IPS-NIHi7 (cell line): ENCODE data around the gene SLC26A8.
"Not testable (repeated sequence)": the region's sequence is repeated elsewhere in the genome, so short reads cannot be mapped to it uniquely, and the experiment has no call there.

Source experiments
- DNase-seq: peaks from one replicate; pipeline ENCODE4 v3.0.0; 2012; ENCODE audit warnings: mixed read lengths; ENCODE audit errors: extremely low spot score

Gene SLC26A8

DNA sequence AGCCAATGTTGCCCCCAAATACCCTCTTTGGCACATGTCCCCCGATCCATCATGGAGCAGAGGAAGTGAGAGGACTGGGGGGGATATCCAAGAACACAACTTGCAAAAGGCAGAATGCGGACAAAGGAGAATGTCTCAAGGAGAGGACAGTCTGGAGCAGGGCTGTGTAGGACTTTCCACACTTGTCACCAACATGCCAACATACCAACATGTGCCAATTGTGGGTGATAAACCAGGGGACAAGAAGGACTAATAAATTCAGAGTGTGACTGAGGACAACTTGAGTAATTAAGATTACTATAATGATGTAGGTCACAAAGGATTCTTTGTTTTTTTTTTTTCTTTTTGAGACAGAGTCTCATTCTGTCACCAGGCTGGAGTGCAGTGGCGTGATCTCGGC lies 8.8 kb downstream of the SLC26A8 start:
- no peak for DNase-seq

DNA sequence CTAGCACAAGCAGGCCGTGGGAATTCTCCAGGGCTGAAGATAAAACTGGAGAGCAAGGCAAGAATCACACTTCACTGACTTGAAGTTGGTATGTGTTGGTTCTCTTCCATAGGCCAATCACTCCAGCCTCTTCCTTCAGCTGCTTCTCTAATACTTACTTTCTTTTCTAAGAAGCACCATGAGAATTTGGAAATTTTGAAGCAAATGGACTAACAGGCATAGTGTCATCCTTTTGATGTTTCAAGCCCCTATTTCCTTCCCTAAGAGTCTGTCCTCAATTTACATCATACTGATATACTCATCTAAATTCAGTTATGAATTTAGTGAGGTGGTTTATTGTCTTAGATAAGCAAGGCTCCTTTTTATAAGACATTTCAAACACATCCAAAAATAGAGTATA lies 24.0 kb downstream of the SLC26A8 start:
- no peak for DNase-seq

GRCh38 chr6:35993150-35993549 lies 31.3 kb downstream of the SLC26A8 start:
- no peak for DNase-seq

DNA sequence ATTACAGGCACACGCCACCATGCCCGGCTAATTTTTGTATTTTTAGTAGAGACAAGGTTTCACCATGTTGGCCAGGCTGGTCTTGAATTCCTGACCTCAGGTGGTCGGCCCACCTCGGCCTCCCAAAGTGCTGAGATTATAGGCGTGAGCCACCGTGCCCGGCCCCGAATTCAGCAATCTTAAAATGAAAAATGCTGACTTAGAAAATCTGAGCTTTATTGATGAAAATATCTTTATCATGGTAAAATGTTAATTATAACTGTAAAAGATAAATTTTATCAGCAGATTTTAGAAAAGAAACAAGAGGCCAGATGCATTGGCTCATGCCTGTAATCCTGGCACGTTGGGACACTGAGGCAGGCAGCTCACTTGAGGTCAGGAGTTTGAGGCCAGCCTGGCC lies 36.4 kb downstream of the SLC26A8 start:
- not testable (repeated sequence) for DNase-seq

GRCh38 chr6:35984701-35985100 lies 39.7 kb downstream of the SLC26A8 start:
- no peak for DNase-seq

DNA sequence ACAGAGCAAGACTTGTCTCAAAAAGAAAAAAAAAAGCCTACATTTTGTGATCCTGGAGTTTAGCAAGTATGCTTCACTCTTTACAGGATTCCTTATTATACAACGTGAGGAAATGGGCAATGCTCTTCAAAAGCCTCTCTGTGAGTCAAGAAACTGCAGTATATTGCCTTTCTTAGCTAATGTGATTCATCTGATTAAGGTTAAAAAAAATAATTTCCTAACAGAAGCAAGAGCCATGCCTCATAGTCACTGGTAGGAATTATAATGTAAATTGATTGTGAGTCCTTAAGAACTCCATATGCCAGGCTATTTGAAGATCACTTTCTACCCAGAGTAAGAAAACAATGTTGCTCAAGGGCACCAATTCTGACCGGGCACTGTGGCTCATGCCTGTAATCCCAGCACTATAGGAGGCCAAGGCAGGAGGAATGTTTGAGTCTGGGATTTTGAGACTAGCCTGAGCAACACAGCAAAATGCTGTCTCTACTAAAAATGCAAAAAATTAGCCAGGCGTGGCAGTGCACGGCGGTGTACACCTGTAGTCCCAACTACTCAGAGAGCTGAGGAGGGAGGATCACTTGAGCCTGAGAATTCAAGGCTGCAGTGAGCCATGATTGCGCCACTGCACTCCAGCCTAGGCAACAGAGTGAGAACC lies 43.3 kb downstream of the SLC26A8 start:
- DNase-seq = no peak

- not testable (repeated sequence) for DNase-seq
Measured at GRCh38 chr6:35980126-35980525, 44.3 kb downstream of the SLC26A8 start.

- DNase-seq = no peak
Measured at GRCh38 chr6:35977308-35977707, 47.1 kb downstream of the SLC26A8 start.

DNA sequence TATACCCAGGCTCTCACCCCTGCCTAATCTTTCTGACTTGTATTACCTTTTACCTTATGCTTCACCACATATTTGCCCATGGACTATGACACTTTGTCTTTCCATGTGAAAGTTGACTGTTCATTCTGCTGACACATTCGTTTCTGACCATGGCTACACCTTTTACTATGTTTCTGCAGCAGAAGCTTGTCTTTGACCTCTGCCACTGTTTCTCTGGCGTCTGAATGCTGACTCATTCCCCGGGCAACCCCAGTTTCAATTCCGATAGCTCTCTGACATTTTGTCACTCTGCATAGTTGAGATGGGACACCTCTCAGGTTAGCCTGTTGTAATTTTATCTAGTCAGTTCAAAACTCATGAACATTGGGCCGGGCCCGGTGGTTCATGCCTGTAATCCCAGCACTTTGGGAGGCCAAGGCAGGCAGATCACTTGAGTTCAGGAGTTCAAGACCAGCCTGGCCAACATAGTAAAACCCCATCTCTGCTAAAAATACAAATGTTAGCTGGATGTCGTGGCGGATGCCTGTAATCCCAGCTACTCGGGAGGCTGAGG lies 50.7 kb downstream of the SLC26A8 start:
- DNase-seq = no peak

DNA sequence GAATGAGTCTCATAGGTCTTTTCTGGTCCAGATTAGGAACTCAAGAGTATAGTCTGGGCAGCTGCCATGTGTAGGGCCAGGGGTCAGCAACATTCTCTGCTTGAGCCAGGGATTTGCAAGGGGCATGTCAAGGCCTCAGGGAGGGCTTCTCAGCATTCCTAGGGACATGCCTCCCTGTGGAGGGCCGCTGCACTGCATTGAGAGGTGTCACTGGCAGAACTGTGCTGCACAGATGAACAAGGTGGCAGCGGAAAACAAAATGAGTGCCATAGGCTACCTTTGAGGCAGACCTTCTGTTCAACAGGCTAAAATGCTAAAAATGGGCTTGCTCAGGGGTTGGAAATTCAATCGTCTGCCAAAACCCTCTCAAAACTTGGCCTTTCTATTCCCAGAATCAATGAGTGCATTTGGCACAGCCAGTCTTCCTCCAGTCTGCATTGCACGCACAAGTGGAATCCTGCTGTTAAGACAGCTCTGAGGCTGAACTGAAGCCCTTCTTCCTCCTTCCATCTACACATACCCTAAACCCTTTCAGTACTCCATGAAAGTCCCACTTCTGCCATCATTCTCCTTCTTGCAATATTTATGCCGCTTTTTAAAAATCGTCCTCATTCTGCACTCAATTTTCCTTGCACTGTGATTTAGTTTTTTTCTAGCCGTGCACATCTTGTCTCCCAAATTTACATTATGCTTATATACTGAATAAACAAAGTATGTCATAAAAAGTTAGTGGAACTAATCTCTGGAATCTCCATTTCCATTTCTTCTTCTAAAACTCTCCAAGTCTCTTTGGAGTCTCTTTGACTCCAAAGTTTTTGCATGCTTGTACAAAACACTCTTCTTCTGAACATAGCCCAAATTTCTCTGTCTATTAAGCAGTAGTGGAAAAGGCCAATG lies 51.7 kb downstream of the SLC26A8 start:
- peak; percentile 50 for DNase-seq

DNA sequence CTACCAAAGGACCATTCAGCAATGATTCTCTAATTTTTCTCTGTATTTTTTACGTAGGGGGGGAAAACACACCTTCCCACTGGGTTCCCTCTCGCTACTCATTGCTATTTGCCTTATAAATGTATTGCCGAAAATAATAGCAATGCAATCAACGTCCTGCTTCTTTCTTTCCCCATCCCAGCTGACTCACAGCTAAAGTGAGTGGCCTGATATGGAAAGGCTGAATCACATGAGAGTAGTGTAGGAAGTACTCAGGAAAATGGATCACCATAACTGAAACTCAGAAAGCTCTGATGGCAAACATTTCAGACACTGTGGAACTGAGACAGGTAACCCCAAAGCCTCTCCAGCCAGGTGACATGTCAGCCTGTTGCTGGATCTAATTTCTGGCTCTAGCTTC lies 54.3 kb downstream of the SLC26A8 start:
- DNase-seq = no peak

DNA sequence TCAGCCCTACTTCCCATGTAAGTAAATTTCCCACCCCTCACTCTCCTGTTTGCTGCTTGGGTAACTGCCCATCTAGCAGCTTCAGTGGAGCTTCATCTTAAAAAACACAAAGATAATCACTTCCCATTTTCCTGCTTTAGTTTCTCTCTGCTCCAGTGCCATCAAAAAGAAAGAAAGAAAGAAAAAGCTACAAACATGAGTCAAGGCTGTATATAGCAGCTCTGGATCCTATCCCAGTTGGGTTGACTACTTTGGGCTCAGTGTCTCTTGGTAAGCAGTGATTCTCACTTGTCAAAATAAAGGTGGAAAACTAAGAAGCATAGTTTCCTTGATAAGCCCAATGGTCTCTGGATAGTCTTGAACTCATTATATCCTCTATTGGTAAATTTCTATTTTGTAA lies 54.8 kb downstream of the SLC26A8 start:
- DNase-seq = no peak

- no peak for DNase-seq
Measured at GRCh38 chr6:35968821-35969220, 55.6 kb downstream of the SLC26A8 start.

DNA sequence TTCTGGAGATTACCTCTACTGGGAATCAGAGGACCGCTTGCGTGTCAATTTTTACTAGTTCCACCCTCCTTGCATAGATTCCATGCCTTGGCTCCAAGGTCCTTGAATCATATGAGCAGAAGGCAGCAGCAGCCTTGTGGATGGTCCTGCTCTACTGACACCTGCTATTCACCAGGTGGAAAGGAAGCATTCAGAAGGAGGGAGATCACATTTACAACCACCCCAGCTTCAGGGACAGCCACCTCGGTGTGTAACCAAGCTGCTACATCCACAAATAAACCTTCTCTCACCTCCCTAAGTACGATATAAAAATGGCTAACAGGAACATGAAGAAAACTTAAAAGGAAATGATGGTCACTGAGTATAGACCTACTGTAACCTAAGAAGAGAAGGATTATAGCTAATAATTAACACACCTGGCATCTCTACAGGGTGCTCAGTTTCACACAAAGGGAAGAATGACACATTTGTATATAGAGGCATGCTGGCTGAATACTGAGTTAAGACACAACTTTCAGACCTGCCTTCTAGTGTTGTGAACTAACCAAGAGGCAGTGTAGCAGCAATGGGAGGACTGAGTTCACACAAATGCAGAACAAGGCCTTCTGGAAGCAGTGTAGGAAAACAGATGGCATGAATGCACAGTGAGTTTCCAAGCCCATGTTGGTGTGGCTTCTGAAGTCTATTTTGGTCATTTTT lies 57.2 kb downstream of the SLC26A8 start:
- no peak for DNase-seq

GRCh38 chr6:35962779-35963560 lies 61.5 kb downstream of the SLC26A8 start:
- DNase-seq = no peak

DNA sequence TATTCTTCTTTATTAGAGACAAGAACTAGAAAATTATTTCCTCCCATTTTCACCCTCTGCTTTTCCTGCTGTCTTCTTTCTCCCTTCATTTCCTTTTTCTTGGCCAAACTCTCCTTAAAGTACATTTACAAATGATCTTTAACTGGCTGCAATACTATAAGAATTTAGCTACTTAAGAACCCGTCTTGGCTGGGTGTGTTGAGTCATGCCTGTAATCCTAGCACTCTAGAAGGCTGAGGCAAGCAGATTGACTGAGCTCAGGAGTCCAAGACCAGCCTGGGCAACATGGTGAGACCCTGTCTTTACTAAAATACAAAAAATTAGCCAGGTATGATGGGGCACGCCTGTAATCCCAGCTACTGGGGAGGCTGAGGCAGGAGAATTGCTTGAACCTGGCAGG lies 64.3 kb downstream of the SLC26A8 start:
- no peak for DNase-seq

- no peak for DNase-seq
Measured at GRCh38 chr6:35955970-35956369, 68.5 kb downstream of the SLC26A8 start.

- no peak for DNase-seq
Measured at GRCh38 chr6:35955521-35955920, 68.9 kb downstream of the SLC26A8 start.

DNA sequence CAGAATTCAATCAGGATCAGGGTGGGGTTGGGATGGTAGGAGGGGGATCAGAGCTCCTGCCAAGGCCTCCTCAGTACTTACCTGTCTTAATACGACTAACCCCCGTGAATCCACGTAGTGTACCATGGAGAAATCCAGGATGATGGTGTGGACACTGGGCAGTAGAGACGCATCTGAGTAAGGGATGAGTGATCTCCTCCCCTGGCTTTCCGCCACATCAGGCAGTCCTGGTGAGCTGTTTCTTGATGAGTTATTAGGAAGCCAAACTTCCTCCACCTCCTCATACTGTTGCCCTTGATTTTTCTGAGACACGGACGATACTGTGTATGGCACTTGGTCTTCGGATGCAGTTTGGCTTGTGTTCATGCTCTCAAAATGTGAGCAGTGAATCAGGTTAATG lies 69.4 kb downstream of the SLC26A8 start:
- no peak for DNase-seq

- no peak for DNase-seq
Measured at GRCh38 chr6:35954333-35954732, 70.1 kb downstream of the SLC26A8 start.

GRCh38 chr6:35948725-35949124 lies 75.7 kb downstream of the SLC26A8 start:
- peak; percentile 38 for DNase-seq

- DNase-seq = no peak
Measured at GRCh38 chr6:35945650-35946025, 78.8 kb downstream of the SLC26A8 start.
